GM21717 (cell line): ENCODE results near the gene SPATA2.

Experiments used
- ATAC-seq: cut with Tn5 transposase; IDR thresholded peaks from one replicate; pipeline ENCODE4 v1.9.1; 2021; ENCODE audit warnings: mild to moderate bottlenecking, moderate library complexity; ENCODE audit not compliant: unreplicated experiment

Gene SPATA2

DNA sequence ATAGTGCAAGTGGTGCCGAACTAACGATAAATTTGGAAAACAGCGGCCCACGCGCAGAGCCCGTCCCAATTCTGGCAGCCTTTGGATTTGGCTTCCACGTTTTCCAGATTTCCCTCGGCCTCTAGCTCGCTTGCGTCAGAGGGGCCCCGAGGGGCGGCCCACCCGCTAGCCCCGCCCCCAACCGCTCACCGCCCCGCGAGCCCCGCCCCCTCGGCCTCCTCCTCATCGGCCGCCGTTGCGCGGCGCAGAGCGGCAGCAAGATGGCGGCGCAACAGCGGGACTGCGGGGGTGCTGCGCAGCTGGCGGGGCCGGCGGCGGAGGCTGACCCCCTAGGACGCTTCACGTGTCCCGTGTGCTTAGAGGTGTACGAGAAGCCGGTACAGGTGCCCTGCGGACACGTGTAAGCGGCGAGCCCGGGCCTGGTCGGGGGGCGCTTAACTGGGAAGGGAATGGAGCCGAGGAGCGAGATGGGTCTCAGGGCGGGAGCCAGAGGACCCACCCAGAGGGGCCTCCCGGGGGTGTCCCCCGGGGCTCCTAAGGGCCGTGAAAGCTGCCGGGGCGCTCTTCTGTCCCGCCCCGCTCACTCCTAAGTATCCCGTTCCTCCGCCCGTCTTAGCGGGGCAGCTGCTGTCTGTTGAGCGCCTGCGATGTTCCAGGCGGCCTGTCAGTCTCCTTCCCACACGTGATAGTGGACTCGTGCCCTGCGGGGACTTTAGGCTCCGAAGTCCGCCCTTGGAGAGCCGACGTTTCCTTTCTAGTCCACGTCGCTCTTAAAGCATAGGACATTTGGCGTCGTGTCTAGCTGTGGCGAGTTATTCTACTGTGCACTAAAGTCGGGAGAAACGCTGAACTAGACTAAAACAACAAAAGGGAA is 21.1 kb upstream of the SPATA2 start, which contains the start of gene RNF114:
RNF114 (plus strand) TSS at position 245 of the 874 bp plus-strand sequence; CDS start at position 261, 16 bp downstream.
- ATAC-seq = peak; percentile 62

DNA sequence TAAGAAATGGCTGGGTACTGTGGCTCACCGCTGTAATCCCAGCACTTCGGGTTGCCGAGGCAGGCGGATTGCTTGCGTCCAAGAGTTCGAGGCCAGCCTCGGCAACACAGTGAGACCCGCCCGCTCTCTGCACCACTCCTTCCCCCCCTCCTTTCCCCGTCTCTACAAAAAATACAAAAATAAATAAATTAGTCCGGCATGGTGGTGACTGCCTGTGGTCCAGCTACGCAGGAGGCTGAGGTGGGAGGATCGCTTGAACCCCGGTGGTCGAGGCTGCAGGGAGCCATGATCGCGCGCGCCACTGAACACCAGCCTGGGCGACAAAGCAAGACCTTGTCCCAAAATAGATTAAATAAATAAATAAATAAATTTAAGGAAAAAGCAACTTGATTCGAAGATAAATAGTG is 20.4 kb upstream of the SPATA2 start:
- no peak for ATAC-seq

DNA sequence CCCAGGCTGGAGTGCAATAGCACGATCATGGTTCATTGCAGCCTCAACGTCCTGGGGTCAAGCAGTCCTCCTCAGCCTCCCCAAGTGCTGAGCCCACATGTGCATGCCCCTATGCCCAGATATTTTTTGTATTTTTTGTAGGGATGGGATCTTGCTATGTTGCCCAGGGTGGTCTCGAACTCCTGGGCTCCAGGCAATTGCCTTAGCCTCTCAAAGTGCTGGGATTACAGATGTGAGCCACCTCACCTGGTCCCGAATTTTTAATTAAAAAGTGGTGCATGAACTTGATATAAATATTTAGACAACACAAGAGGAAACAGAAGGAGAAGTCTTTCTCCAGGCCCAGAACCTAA is 13.8 kb upstream of the SPATA2 start:
- ATAC-seq = no peak

DNA sequence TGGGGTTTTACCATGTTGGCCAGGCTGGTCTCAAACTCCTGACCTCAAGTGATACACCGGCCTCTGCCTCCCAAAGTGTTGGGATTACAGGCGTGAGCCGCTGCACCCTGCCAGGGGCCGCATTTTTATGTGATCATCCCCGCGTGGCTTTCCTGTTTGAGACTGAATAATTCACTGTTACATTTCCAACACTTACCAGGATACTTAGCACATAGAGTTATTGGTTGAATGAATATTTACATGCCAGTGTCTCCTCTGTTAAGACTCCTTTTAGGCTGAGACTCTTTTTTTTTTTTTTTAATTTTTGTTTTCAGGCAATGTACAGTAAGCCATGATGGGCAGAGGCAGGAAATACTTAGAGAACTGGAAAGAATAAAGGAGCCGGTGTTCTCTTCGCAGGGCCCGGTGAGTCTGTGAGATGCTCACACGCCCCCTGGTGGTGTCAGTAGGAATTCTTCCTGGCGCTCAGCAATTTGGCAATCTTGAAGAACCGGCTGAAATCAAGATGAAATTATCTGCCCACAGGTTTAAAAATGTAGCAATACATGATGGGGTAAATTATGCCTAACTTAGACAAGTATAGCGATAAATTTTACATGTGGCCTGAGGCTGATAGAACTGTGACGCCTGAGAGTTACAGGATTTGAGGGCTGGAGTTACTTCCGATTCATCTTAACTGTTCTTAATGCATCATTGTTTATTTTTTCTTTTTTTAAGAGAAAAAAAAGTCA is 13.2 kb upstream of the SPATA2 start:
- ATAC-seq = no peak

DNA sequence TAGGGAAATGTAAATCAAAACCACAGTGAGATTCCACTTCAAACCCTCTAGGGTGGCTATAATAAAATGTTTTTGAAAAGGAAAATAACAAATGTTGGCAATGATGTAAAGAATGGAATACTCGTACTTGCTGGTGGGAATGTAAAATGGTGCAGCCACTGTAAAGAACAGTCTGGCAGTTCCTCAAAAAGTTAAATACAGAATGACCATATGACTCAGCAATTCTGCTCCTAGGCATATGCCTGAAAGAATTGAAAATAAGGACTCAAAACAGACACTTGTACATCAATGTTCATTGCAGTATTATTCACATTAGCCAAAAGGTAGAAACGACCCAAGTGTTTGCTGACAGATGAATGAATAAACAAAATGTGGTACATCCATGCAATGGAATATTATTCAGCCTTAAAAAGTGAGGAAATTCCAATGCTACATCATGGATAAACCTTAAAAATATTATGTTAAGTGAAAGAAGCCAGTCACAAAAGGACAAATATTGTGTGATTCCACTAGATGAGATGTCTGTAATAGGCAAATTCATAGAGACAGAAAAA is 10.6 kb upstream of the SPATA2 start:
- ATAC-seq = no peak

DNA sequence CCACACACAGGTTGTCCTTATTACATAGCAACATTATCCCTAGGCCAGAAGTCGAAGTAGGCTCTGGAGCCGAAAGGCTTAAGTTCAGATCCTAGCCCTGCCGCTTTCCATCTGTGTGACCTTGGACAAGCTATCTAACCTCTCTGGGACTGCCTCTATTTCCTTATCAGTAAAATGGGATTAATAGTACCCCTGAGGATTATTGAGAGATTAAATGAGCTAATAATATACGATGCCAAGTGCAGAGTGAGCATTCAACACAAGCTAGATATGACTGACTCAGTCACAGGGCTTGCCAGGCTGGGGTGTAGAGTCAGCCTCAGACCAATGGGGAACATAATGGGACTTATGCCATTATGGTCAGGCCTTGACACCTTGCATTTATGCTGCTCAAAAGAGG is 8.9 kb upstream of the SPATA2 start:
- no peak for ATAC-seq

DNA sequence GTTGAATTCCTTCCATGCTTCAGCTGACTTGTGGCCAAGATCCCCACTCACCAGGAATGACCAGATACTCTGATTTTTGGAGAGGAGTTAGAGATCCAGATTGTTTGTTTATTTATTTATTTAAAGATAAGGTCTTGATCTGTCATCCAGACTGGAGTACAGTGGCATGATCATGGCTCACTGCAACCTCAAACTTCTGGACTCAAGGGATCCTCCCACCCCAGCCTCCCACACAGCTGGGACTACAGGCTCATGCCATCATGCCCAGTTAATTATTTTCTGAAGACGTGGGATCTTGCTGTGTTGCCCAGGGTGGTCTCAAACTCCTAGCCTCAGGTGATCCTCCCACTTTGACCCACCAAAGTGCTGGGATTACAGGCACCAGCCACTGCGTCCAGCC is 4.1 kb upstream of the SPATA2 start:
- ATAC-seq = no peak

DNA sequence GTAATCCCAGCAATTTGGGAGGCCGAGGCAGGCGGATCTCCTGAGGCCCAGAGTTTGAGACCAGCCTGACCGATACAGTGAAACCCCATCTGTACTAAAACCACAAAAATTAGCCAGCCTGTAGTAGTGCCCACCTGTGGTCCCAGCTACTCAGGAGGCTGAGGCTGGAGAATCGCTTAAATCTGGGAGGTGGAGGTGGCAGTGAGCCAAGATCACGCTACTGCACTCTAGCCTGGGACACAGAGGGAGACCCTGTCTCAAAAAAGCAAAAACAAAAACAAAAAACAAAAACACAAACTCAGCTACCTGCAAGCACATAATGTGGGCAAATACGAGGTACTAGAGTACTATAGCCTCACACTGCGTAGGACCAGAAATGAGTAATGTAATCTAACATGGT is 3.7 kb upstream of the SPATA2 start:
- no peak for ATAC-seq

DNA sequence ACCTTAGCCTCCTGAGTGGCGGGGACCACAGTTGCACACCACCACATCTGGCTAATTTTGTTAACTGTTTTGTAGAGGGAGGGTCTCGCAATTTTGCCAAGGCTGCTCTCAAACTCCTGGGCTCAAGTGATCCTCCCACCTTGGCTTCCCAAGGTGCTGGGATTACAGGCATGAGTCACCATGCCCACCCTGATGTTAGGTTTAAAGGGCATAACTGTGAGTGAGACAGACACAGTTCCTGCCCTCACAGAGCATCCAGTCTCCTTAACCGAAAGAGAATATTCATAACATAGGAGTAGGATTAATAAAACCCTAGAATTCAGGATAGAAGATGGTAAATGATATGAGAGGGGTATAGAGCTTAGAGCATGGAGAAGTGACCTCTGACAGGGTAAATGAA is 3.1 kb upstream of the SPATA2 start:
- ATAC-seq = no peak

DNA sequence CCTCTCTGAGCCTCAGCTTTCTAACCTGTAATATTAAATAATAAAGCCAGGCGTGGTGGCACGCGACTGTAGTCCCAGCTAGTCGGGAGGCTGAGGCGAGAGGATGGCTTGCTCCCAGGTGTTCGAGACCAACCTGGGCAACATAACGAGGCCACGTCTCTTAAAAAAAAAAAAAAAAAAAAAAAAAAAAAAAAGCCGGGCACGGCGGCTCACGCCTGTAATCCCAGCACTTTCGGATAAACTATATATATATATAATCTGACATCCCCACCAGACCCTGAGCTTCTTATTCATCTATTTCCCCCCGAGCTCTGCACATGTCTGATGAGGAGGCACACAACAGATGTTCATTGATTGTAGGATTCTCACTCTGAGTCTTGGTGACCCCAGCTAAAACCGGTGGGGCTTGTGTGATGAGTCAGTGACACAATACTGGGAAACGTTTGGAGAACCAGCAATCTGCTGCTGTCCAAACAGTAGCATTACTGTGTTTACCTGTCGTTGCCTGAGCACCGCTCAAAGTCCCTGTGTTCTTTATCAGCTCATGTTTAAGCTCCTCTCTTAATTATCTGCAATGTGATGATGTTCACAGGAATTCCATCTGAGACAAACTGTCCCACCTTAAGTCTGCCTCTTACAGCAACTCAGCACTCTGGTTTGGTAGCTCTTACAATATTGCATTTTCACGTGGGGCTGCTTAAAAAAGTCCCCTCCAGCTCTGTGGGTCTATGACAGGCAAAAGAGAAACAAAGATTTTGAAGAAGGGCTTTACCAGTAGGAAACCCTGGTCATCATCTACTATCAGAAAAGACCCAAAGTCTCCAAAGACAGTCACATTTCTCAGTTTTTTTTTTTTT is 1.0 kb upstream of the SPATA2 start:
- no peak for ATAC-seq

DNA sequence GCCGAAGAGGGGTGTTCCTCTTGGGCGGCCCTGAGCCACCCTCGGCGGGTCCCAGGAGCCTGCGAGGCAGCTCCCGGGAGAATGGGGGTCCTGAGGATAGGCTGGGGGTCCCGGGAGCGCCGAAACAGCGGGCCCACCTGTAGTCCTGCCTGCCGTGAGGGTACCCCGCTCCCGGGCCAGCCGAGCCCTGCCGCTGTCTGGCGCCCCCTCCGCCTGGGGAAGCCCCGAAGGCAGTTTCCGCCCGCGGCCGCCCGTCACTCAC is 280 bp downstream of the SPATA2 start:
- peak; percentile 26 for ATAC-seq

DNA sequence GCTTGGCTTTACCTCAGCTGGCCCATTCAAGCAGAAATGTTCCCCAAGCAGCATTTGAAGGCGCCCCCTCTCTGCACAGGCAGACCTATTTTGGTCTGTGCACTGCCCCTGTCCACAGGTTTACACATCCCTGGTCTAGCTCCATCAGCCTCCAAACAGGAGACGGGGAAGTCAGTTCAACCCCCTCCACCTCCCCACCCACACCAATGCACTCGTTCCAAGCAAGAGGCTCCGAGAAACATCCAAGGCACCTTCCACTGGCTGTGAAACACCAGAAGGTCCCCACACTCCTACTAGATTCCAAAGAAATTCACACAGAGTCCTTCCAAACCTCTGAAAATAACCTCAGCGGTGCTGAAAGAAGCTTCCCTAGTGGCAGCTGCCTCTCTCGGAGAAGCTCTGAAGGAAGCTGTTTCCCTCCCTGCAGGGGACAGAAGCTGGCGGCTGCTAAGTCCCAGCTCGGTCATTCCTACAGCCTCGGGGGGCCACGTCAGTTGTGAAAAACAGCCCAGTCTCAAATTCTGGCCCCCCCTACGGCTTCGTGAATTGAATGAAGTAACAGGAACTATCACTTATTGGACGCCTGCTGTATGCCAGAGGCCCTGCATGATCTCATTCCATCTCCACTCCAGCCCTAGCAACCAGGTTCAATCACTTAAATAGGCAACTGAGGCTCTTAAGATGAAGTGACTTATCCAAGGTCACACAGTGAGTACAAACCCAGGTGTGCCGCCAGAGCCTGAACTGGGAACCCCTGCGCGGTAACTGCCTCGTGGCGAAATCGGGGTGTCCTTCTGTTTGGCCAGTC is 815 bp downstream of the SPATA2 start:
- ATAC-seq = peak; percentile 12

DNA sequence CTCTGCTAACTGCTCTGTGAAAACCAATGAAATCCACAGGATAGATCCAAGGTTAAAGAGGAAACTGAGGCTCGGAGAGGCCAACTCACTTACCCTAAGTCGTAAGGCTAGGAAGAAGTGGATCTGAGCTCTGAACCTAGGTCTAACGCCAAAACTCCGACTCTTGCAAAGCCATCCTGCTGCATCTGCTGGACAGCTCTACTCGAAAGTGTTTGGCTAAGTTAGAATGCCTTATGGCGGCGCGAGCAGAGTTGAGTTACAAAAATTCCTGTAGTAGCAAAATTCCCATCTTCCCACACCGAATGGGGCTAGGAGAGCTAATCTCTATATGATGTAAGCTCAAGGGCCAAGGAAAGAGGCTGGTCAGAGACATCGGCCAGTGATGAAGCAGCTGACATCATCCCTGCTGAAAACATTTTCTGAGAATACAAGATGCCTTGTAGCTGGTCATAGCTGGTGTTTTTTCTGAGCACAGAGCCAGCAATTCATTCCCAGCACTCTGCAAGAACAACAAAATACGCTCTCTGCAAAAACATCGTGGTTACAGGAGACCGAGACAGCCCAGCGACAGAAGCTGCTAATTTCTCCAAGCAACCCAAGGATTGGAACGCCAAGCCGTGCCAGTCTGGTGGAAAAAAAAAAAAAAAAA is 1.8 kb downstream of the SPATA2 start:
- ATAC-seq = no peak

DNA sequence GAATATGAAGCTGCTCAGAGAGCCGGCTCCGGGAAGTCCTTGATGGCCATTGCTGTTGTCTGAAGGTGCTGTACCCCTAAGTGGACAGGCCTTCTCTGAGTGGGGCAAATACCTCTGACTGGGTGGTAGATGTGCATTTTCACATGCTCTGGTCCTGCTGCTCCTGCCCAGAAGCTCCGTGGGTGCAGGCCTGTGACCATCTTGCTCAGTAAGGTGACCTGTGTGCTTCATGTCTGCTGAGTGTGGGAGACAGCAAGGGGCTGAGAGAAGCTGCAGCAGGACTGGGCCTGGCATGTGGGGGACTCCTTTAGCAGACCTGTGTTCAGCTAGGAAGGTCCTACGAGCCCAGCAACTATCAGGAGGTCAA is 5.0 kb downstream of the SPATA2 start:
- no peak for ATAC-seq

DNA sequence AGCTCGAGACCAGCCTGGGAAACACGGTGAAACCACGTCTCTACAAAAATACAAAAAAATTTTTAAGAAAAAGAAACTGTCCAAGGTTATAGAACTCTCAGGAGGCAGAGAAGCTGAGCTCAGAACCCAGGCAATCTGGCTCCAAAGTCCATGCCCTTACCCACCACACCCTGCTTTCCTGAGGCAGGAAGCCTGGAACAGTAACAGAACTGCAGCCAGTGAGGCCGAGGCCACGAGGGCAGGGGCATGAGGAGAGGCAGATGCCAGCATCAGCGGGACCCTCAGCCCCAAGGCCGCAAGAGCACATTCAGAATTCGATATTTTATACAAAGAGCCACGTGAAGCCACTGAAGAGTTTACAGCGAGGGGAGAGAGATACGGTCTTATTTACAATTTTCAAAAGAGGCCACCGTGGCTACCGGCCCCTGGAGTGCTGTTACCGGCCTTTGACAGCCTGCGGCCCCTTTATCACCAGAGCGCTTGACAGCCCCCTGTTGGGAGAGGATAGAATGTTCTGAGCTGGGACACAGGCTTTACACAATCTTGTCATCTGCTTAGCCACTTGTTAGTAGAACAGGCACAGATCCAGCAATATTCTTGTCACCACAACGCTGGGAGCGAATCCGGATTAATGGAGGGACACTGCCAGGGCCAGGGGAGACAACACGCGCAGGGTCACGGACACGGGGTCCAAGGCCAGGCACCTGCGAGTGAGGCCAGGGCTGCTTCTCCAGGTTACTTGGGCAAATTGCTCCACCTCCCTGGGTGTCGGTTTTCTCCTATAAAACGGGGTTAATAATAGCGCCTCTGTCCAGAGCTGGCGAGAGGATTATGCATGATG is 5.6 kb downstream of the SPATA2 start:
- ATAC-seq = no peak

DNA sequence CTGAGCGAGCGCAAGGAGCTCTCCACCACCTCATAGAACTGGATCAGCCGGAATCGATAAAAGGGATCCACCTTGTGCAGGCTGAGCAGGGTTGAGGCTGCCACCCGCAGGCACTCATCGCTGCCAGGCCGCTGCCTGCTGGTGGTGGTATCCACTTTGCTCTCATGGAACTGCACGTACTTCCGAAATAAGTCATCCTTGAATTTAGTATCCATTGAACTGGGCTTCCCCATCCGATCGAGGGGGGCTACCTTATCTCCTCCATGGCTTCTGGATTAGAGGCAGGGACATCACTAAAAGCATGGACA is 7.1 kb downstream of the SPATA2 start:
- ATAC-seq = no peak

DNA sequence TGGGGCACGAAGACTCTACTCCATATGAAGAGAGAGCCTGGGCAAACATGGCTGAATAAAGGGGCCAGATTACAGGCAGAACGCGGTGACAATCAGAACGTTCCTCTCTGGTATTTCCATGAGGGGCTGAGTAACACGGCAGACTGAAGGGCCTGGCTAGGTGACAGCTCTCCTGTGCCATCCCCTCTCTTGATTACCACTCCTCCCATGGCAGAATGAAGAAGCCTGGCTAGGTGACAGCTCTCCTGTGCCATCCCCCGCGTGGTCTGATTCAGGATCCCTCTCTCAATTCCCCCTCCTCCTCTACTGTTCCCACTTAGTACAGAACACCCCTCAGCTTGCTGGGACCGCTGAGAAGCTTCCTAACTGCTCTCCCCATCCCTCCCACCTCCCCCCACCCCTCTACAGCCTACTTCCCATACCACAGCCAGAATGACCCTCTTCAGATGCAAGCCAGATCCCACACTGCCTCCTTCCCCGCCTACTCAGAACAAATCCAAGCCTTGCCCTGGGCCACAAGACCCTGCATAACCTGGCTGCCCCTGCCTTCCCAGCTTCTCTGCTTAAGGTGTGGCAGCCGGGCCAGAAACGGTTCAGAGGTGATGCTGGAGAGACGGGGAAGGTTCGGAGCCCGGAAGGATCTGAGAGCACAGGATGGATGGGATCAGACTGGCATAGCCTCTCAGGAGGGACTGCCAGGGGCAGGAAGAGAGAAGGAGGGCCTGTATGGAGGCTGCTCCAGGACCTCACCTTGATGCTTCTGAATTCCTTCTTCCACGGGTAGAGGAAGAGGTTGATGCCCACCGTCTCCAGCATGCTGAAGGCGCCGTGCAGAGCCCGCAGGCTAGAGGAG is 7.7 kb downstream of the SPATA2 start:
- ATAC-seq = no peak

DNA sequence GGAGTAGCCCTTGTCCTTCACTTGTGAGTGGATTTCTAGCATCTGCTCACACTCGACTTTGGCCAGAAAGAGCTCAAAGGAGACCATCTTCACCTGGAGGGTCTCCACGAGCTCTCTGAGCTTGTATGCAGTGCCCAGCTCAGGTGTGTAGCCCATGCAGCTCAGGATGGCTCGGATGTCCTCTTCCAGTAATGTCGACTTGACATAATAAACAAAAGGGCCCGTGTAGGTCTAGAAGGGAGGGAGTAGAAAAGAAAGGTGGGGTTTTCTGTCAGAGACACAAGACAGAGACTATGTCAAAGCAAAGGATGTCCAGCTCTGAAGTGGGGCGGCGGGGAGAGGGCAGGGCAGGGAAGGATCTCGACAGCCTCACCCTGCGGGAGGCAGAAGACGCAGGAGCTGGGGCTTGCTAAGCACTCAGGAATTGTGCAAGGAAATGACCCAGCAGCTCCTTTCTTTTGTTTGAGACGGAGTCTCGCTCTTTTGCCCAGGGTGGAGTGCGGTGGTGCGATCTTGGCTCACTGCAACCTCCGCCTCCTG is 8.6 kb downstream of the SPATA2 start:
- ATAC-seq = no peak
